Breast epithelium (tissue), 3 donors: ENCODE measurements around the gene CEP112.

Experiments used
- CTCF ChIP-seq, 3 donors: fragments of 450-650 bp; IDR thresholded peaks; one replicate each; pipeline ENCODE4 v1.5.1; 2016 to 2017; ENCODE audit warnings: antibody characterized with exemption in 3 of 3, mild to moderate bottlenecking in 3 of 3, moderate library complexity in 3 of 3
- POLR2A ChIP-seq: fragments of 450-650 bp; IDR thresholded peaks from one replicate; pipeline ENCODE4 v1.6.1; 2016; ENCODE audit warnings: antibody characterized with exemption, mild to moderate bottlenecking, moderate library complexity
- POLR2AphosphoS5 ChIP-seq, 3 donors: sonication (generic); formaldehyde crosslinking; IDR thresholded peaks; one replicate each; pipeline ENCODE4 v1.6.1; 2017; ENCODE audit warnings: antibody characterized with exemption in 3 of 3

DNA sequence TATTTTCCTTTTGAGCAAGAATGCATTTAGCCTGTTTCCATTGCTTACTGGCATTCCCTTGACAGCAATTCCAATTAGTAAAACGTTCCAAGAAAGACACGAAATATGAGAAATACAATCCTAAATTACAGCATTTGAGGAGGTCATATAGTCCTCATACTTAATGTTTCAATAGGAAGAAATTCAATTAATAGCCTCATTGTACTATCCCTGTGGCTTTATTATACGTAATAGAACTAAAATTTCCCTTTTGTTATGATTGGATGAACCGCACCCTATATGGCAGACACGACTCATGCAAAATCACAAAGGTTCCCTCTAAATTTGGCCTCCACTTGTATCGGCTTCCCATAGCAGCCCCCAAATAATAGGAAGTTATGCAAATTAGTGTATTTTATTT is 291.7 kb downstream of the CEP112 start:
- TF ChIP-seq CTCF (IDR thresholded peaks at IDR 0.05) (no peak), POLR2A (no peak), POLR2AphosphoS5 (IDR thresholded peaks at IDR 0.05) (no peak)
